ENCODE measurements around the gene PSME3IP1.

Gene PSME3IP1

DNA sequence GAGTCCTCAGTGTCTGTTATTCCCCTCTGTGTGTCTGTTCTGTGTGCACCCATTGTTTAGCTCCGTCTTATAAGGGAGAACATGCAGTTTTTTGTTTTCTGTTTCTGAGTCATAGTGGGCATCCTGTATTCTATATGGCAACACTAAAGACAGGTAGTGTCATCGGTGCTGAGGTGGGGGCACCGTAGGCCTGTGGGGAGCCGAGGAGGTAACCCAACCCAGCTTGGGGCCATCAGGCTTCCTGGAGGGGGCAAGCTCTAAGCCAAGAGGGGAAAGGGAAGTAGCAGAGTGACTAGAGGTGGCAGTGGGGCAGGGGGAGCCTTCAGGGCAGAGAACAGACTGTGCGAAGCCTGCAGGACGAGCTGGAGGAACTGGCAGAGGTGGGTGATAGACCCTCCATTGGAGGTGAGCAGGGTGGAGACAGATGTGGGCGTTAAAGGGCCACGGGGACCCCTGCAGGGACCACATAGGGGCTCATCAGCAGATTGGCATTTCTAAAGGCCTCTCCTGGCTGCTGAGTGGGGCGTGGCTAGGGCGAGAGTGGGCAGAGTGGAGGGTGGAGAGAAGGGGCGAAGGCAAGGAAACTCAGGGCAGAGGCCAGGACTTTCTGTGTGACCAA is 57.0 kb downstream of the PSME3IP1 start:
- no peak overlapping the region for H3K4me3 ChIP-seq (ENCODE audit: low read depth, low read length)
- TF ChIP-seq, protein P1, sequence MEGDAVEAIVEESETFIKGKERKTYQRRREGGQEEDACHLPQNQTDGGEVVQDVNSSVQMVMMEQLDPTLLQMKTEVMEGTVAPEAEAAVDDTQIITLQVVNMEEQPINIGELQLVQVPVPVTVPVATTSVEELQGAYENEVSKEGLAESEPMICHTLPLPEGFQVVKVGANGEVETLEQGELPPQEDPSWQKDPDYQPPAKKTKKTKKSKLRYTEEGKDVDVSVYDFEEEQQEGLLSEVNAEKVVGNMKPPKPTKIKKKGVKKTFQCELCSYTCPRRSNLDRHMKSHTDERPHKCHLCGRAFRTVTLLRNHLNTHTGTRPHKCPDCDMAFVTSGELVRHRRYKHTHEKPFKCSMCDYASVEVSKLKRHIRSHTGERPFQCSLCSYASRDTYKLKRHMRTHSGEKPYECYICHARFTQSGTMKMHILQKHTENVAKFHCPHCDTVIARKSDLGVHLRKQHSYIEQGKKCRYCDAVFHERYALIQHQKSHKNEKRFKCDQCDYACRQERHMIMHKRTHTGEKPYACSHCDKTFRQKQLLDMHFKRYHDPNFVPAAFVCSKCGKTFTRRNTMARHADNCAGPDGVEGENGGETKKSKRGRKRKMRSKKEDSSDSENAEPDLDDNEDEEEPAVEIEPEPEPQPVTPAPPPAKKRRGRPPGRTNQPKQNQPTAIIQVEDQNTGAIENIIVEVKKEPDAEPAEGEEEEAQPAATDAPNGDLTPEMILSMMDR (IDR thresholded peaks at IDR 0.05; ENCODE audit: borderline replicate concordance, insufficient read depth, low read depth, low read length), result no peak

GRCh38 chr16:57127836-57128235 is 58.0 kb downstream of the PSME3IP1 start:
- no peak overlapping the region for H3K4me3 ChIP-seq (ENCODE audit: low read depth, low read length)
- TF ChIP-seq, protein P1 (IDR thresholded peaks at IDR 0.05; ENCODE audit: borderline replicate concordance, insufficient read depth, low read depth, low read length), result no peak

GRCh38 chr16:57127037-57127763 is 58.6 kb downstream of the PSME3IP1 start:
- TF ChIP-seq, protein P1 (IDR thresholded peaks at IDR 0.05; ENCODE audit: borderline replicate concordance, insufficient read depth, low read depth, low read length), result no peak
- H3K4me3 ChIP-seq (ENCODE audit: low read depth, low read length), result no peak overlapping the region

GRCh38 chr16:57126411-57126810 is 59.4 kb downstream of the PSME3IP1 start:
- H3K4me3 ChIP-seq (ENCODE audit: low read depth, low read length), result no peak overlapping the region
- TF ChIP-seq, protein P1 (IDR thresholded peaks at IDR 0.05; ENCODE audit: borderline replicate concordance, insufficient read depth, low read depth, low read length), result no peak

DNA sequence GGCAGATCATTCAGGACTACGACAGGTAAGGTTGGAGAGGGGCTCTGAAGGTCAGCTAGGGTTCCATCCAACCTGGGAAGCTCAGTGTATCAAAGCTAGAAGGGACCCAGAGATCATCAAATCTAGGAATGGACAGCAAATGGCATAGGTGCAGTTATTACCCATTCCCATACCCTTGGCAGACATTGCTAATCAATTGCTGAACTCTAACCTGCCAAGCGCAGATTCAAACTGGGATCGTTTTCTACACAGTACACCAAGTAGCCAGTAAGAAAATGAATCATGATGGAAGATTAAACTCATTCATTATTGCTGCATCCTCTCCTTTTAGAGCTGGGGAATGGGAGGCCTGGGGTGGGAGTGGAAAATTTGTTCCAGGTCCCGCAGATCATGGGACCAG is 59.9 kb downstream of the PSME3IP1 start:
- no peak overlapping the region for H3K4me3 ChIP-seq (ENCODE audit: low read depth, low read length)
- TF ChIP-seq, protein P1 (IDR thresholded peaks at IDR 0.05; ENCODE audit: borderline replicate concordance, insufficient read depth, low read depth, low read length), result no peak

DNA sequence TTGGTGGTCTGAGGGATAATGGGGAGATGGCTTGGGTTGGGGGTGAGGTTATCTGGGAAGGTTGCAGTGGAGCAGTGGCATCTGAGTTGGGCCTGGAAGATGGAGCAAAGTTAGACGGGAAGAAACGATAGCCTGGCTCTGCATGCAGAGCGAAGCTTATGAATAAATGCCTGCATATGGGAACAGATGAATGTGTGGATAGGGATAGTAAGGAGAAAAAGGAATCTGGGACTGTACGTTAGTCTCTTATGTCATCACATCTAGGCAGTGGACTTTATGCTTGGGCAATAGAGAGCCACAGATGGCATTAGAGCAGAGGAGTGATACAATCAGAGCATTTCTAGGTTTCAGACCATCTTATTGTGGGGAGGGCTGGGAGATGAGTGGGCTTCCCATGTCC is 60.5 kb downstream of the PSME3IP1 start:
- H3K4me3 ChIP-seq (ENCODE audit: low read depth, low read length), result no peak overlapping the region
- TF ChIP-seq, protein P1 (IDR thresholded peaks at IDR 0.05; ENCODE audit: borderline replicate concordance, insufficient read depth, low read depth, low read length), result no peak

Data from GM12875 (cell line).